ENCODE data around the gene ELOB. TPM values are rescaled to one million over a fixed set of nuclear protein-coding genes. Genes with fewer than 3 reads are reported as not detected.

ELOB gene
- polyA plus RNA-seq, 1 of the 3 experiments (the other 2 are of a cell fraction): 329 TPM

- Histone ChIP-seq H2AFZ (ENCODE audit: low read depth) (no peak overlapping the region), H3K79me2 (ENCODE audit: insufficient read depth) (no peaks in the 10 kb centered on the region), H3K4me1 (ENCODE audit: control insufficient read depth in 1 of 2, insufficient read depth in 2 of 2, low read depth in 1 of 2, low read length in 1 of 2) (peaks cover 0 to 29% of the 10 kb centered on the region in 2 experiments; a peak in 1 of 4 replicates), H4K20me1 (ENCODE audit: insufficient read depth) (no peaks in the 10 kb centered on the region), H3K27ac (ENCODE audit: low read depth in 2 of 2, low read length in 1 of 2) (no peak overlapping the region), H3K27me3 (ENCODE audit: insufficient read depth) (no peaks in the 10 kb centered on the region), H3K9ac (no peak overlapping the region), H3K4me2 (no peak overlapping the region), H3K9me2 (no peaks in the 10 kb centered on the region), H3K4me3 (ENCODE audit: low read depth in 2 of 2, low read length in 1 of 2) (no peak overlapping the region), H3K9me3 (no peaks in the 10 kb centered on the region), H3K36me3 (replicated peaks in 1 of 2; ENCODE audit: control insufficient read depth in 1 of 2, insufficient read depth in 2 of 2, low read length in 1 of 2) (no peaks in the 10 kb centered on the region), H3F3A (replicated peaks; ENCODE audit: insufficient read depth) (no peaks in the 10 kb centered on the region)
- CTCF ChIA-PET: no interaction called here
- TF ChIP-seq POLR2AphosphoS5 (IDR thresholded peaks at IDR 0.05; ENCODE audit: low read depth, low read length): no peak
- TF ChIP-seq NRF1 (IDR thresholded peaks at IDR 0.05; ENCODE audit: low read depth, low read length): no peak
- no peak for DNase-seq
- WGBS (ENCODE audit: low lambda C conversion rate): 82% methylated on average over 7 of the region's 10 CpGs
- POLR2A ChIA-PET: no interaction called here
Observed at GRCh38 chr16:2824626-2825025, 47.5 kb upstream of the ELOB start.

DNA sequence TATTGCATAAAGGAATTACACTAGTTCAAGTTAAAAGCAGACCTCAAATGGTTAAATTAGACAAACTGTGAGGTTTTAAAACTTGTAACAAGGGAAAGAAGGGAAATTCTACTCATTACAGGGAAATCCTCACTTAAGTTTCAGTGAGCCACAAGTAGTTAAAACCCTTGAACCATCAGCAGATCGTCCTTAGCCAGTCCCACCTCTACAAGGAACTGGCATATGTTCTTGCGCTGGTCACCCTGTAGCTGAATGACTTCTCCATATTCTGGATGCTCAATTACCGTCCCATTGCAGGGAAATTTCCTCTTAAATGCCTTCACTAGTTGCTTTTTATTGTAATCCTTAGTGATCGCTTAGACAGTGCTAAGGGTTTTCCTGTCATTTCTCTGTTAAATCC, 45.4 kb upstream of the ELOB start:
- WGBS (ENCODE audit: low lambda C conversion rate): 77% methylated on average over 4 of the region's 4 CpGs
- ChIA-PET CTCF (interaction anchor here (1.2 to 2.7 kb wide), 11 partner anchors 8 to 70 kb away, joined by 3 to 13 read pairs (median 5); partner anchors contain the start of genes PRSS41 and SRRM2), POLR2A (interaction anchor here (1.1 kb wide), 1 partner anchor 60 kb away, joined by 4 read pairs; the partner anchor contains the start of gene FLYWCH2)
- H3K9me3 ChIP-seq: no peaks in the 10 kb centered on the region
- no peak overlapping the region for H3K27ac ChIP-seq (ENCODE audit: low read depth in 2 of 2, low read length in 1 of 2)
- H3K4me1 ChIP-seq (ENCODE audit: control insufficient read depth in 1 of 2, insufficient read depth in 2 of 2, low read depth in 1 of 2, low read length in 1 of 2): peaks cover 0 to 24% of the 10 kb centered on the region in 2 experiments; a peak in 1 of 4 replicates
- DNase-seq: no peak
- H3F3A ChIP-seq (replicated peaks; ENCODE audit: insufficient read depth): no peaks in the 10 kb centered on the region
- H3K27me3 ChIP-seq (ENCODE audit: insufficient read depth): no peaks in the 10 kb centered on the region
- no peak overlapping the region for H3K4me3 ChIP-seq (ENCODE audit: low read depth in 2 of 2, low read length in 1 of 2)
- no peak overlapping the region for H3K9ac ChIP-seq
- no peak overlapping the region for H3K4me2 ChIP-seq
- H3K9me2 ChIP-seq: no peaks in the 10 kb centered on the region
- no peaks in the 10 kb centered on the region for H4K20me1 ChIP-seq (ENCODE audit: insufficient read depth)
- no peaks in the 10 kb centered on the region for H3K79me2 ChIP-seq (ENCODE audit: insufficient read depth)
- no peaks in the 10 kb centered on the region for H3K36me3 ChIP-seq (replicated peaks in 1 of 2; ENCODE audit: control insufficient read depth in 1 of 2, insufficient read depth in 2 of 2, low read length in 1 of 2)
- TF ChIP-seq FOXM1 (IDR thresholded peaks at IDR 0.05; ENCODE audit: low read depth): no peak
- TF ChIP-seq, protein P1, sequence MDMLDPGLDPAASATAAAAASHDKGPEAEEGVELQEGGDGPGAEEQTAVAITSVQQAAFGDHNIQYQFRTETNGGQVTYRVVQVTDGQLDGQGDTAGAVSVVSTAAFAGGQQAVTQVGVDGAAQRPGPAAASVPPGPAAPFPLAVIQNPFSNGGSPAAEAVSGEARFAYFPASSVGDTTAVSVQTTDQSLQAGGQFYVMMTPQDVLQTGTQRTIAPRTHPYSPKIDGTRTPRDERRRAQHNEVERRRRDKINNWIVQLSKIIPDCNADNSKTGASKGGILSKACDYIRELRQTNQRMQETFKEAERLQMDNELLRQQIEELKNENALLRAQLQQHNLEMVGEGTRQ (IDR thresholded peaks at IDR 0.05; ENCODE audit: borderline replicate concordance, low read depth, low read length): no peak
- TF ChIP-seq CTCF (IDR thresholded peaks at IDR 0.05): no peak
- TF ChIP-seq YY1 (IDR thresholded peaks at IDR 0.05; ENCODE audit: low read depth): no peak
- TF ChIP-seq NRF1 (IDR thresholded peaks at IDR 0.05; ENCODE audit: low read depth, low read length): no peak
- no peak for TF ChIP-seq TAF1 (IDR thresholded peaks at IDR 0.05; ENCODE audit: borderline replicate concordance, low read depth, low read length)
- no peak for TF ChIP-seq MEF2A (IDR thresholded peaks at IDR 0.05; ENCODE audit: borderline replicate concordance, low read depth)
- no peak for TF ChIP-seq SIN3A (IDR thresholded peaks at IDR 0.05; ENCODE audit: borderline replicate concordance, low read depth, low read length)
- TF ChIP-seq RAD21 (IDR thresholded peaks at IDR 0.05; ENCODE audit: low read length): no peak
- no peak for TF ChIP-seq MAX (IDR thresholded peaks at IDR 0.05; ENCODE audit: low read depth)
- no peak for TF ChIP-seq TCF12 (IDR thresholded peaks at IDR 0.05)
- TF ChIP-seq POLR2AphosphoS5 (IDR thresholded peaks at IDR 0.05; ENCODE audit: low read depth, low read length): no peak
- no peak for TF ChIP-seq EP300 (IDR thresholded peaks at IDR 0.05; ENCODE audit: borderline replicate concordance in 1 of 2, low read depth in 1 of 2, low read length in 1 of 2)
- TF ChIP-seq, protein P2, sequence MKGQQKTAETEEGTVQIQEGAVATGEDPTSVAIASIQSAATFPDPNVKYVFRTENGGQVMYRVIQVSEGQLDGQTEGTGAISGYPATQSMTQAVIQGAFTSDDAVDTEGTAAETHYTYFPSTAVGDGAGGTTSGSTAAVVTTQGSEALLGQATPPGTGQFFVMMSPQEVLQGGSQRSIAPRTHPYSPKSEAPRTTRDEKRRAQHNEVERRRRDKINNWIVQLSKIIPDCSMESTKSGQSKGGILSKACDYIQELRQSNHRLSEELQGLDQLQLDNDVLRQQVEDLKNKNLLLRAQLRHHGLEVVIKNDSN (IDR thresholded peaks at IDR 0.05; ENCODE audit: borderline replicate concordance, low read depth): no peak
- no peak for TF ChIP-seq MXI1 (IDR thresholded peaks at IDR 0.05; ENCODE audit: low read depth, low read length)
- TF ChIP-seq ZBTB33 (IDR thresholded peaks at IDR 0.05; ENCODE audit: borderline replicate concordance, low read depth): no peak
- no peak overlapping the region for H2AFZ ChIP-seq (ENCODE audit: low read depth)

All from SK-N-SH (cell line).